Liver (tissue), 9 donors: ENCODE data around the gene ABTB2. TPM values are rescaled to one million over a fixed set of nuclear protein-coding genes. Genes with fewer than 3 reads are reported as not detected.

Source experiments
- DNase-seq: peaks from one replicate; pipeline ENCODE4 v3.0.0-alpha.2; 2017; ENCODE audit warnings: low spot score
- H3K27ac ChIP-seq, 2 donors: one replicate each; pipeline ENCODE4 v1.7.0; 2013; ENCODE audit warnings: inconsistent platforms in 2 of 2, low read length in 2 of 2, control low read depth in 1 of 2, low read depth in 1 of 2, mild to moderate bottlenecking in 1 of 2
- H3K27me3 ChIP-seq, 4 donors: one replicate each; pipeline versions ENCODE4 v1.6.1 to v1.7.0; 2013; ENCODE audit warnings: low read length in 3 of 4, inconsistent platforms in 1 of 4, mild to moderate bottlenecking in 1 of 4, moderate library complexity in 1 of 4; ENCODE audit not compliant: control insufficient read depth in 4 of 4, insufficient read depth in 4 of 4
- H3K36me3 ChIP-seq, 4 donors: one replicate each; pipeline versions ENCODE4 v1.6.1 to v1.7.0; 2013; ENCODE audit warnings: low read length in 3 of 4, mild to moderate bottlenecking in 3 of 4, low read depth in 1 of 4, moderate library complexity in 1 of 4; ENCODE audit not compliant: control insufficient read depth in 4 of 4, insufficient read depth in 3 of 4
- H3K4me1 ChIP-seq, 4 donors: one replicate each; pipeline versions ENCODE4 v1.6.1 to v1.7.0; 2013; ENCODE audit warnings: low read length in 3 of 4, mild to moderate bottlenecking in 3 of 4, moderate library complexity in 1 of 4; ENCODE audit not compliant: control insufficient read depth in 4 of 4, insufficient read depth in 4 of 4
- H3K4me3 ChIP-seq, 3 donors: one replicate each; pipeline versions ENCODE4 v1.6.1 to v1.7.0; 2013; ENCODE audit warnings: low read length in 3 of 3, control low read depth in 1 of 3, low read depth in 1 of 3, mild to moderate bottlenecking in 1 of 3
- H3K9ac ChIP-seq, 2 donors: one replicate each; pipeline ENCODE4 v1.7.0; 2013; ENCODE audit warnings: low read length in 2 of 2, mild to moderate bottlenecking in 2 of 2, moderate library complexity in 2 of 2, control low read depth in 1 of 2, low read depth in 1 of 2
- H3K9me3 ChIP-seq, 4 donors: one replicate each; pipeline versions ENCODE4 v1.6.1 to v1.7.0; 2013; ENCODE audit warnings: low read length in 3 of 4; ENCODE audit not compliant: control insufficient read depth in 4 of 4
- EGR1 ChIP-seq, 2 donors: IDR thresholded peaks; 2 replicates each; pipeline ENCODE4 v1.6.1; 2016 to 2018; ENCODE audit warnings: antibody characterized with exemption in 2 of 2, low read depth in 2 of 2
- FOXA1 ChIP-seq: IDR thresholded peaks from 2 replicates; pipeline ENCODE4 v1.6.1; 2016; ENCODE audit warnings: antibody characterized with exemption
- GABPA ChIP-seq, 2 donors: IDR thresholded peaks in 1 of 2; conservative IDR thresholded peaks in 1 of 2; 2 replicates each; pipeline ENCODE4 v1.6.1; 2016; ENCODE audit warnings: antibody characterized with exemption in 2 of 2, mild to moderate bottlenecking in 1 of 2, moderate library complexity in 1 of 2
- HNF4A ChIP-seq, 2 donors: conservative IDR thresholded peaks; 2 replicates each; pipeline ENCODE4 v1.6.1; 2016; ENCODE audit warnings: antibody characterized with exemption in 2 of 2, mild to moderate bottlenecking in 2 of 2
- HNF4G ChIP-seq: IDR thresholded peaks from 2 replicates; pipeline ENCODE4 v1.6.1; 2016; ENCODE audit warnings: antibody characterized with exemption
- JUND ChIP-seq, 2 donors: IDR thresholded peaks; 2 replicates each; pipeline ENCODE4 v1.6.1; 2016; ENCODE audit warnings: antibody characterized with exemption in 2 of 2
- NR2F2 ChIP-seq: IDR thresholded peaks from 2 replicates; pipeline ENCODE4 v1.6.1; 2016; ENCODE audit warnings: antibody characterized with exemption
- RAD21 ChIP-seq, 2 donors: IDR thresholded peaks; 2 replicates each; pipeline ENCODE4 v1.6.1; 2016; ENCODE audit warnings: antibody characterized with exemption in 2 of 2, mild to moderate bottlenecking in 2 of 2
- RXRA ChIP-seq, 2 donors: IDR thresholded peaks; 2 replicates each; pipeline ENCODE4 v1.6.1; 2017 to 2018; ENCODE audit warnings: antibody characterized with exemption in 2 of 2, mild to moderate bottlenecking in 1 of 2
- SP1 ChIP-seq: IDR thresholded peaks from 2 replicates; pipeline ENCODE4 v1.6.1; 2018; ENCODE audit warnings: antibody characterized with exemption, mild to moderate bottlenecking
- TAF1 ChIP-seq: conservative IDR thresholded peaks from 2 replicates; pipeline ENCODE4 v1.6.1; 2016; ENCODE audit warnings: antibody characterized with exemption, mild to moderate bottlenecking
- YY1 ChIP-seq: IDR thresholded peaks from 2 replicates; pipeline ENCODE4 v1.6.1; 2016; ENCODE audit warnings: antibody characterized with exemption, mild to moderate bottlenecking
- WGBS: extraction: QIAGEN DNeasy Blood & Tissue Kit; methylation state at CpG from one replicate; pipeline ENCODE4 v1.1.7; 2013; 5-methylcytosine and 5-hydroxymethylcytosine counted together
- polyA plus RNA-seq, 2 donors: library from polyadenylated mRNA; stranded (reverse) in 1 of 2; unstranded in 1 of 2; fragments of 200-250 nt in 1 of 2; fragments of >200 nt in 1 of 2; fragmentation: Nextera tagmentation in 1 of 2; extraction: Ambion mirVana in 1 of 2; gene quantifications; one replicate each; pipeline versions ENCODE4 v1.2.1 to v1.2.3, GENCODE V29; 2013 to 2015
- total RNA-seq, 2 donors: library from RNA; depleted of rRNA; stranded (reverse); fragments of >200 nt; gene quantifications; one replicate each; pipeline ENCODE4 v1.2.3, GENCODE V29; 2014
- TF ChIP-seq, protein P1 (sequence below): fragments of 150-350 bp; IDR thresholded peaks from 2 replicates; pipeline ENCODE4 v1.5.1; 2017; ENCODE audit warnings: improper control_type of control experiment, low read depth, low read length; ENCODE audit not compliant: missing input control
- TF ChIP-seq, protein P2 (sequence below): IDR thresholded peaks from 2 replicates; pipeline ENCODE4 v1.6.1; 2016; ENCODE audit warnings: antibody characterized with exemption, mild to moderate bottlenecking
- TF ChIP-seq, protein P3 (sequence below): IDR thresholded peaks from 2 replicates; pipeline ENCODE4 v1.6.1; 2016; ENCODE audit warnings: antibody characterized with exemption
- TF ChIP-seq, protein P4 (sequence below): IDR thresholded peaks from 2 replicates; pipeline ENCODE4 v1.6.1; 2016; ENCODE audit warnings: antibody characterized with exemption
- TF ChIP-seq, protein P5 (sequence below): IDR thresholded peaks from 2 replicates; pipeline ENCODE4 v1.6.1; 2016; ENCODE audit warnings: antibody characterized with exemption
- donor health status: healthy.
- donor health status: healthy.
- donor health status: healthy.
- donor health status: healthy.
- donor health status: healthy.

The ABTB2 gene
- total and polyA plus RNA-seq, 4 donors = 2.4 to 8.9 (median 6.1) TPM

DNA sequence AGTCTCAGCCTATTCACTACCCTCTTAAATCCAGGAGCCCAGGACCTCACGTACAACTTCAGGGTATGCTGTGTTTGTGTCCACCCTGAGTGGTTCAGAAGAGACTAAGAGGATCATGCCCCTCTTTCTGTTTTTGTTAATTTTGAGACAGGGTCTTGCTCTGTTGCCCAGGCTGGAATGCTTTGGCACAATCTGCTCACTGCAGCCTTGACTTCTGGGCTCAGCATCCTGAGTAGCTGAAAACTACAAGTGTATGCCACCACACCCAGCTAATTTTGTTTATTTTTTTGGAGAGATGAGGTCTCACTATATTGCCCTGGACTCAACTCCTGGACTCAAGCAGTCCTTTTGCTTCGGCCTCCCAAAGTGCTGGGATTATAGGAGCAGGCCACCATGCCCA lies 133.9 kb downstream of the ABTB2 start:
- 95% methylated on average over 2 of the region's 2 CpGs for WGBS
- Histone ChIP-seq H3K27ac (no peak overlapping the region), H3K9me3 (no peaks in the 10 kb centered on the region), H3K4me3 (no peak overlapping the region), H3K4me1 (peaks cover 0 to 12% (median 0%) of the 10 kb centered on the region in 4 donors), H3K36me3 (no peaks in the 10 kb centered on the region), H3K27me3 (no peaks in the 10 kb centered on the region), H3K9ac (no peak overlapping the region)
- TF ChIP-seq, protein P1, sequence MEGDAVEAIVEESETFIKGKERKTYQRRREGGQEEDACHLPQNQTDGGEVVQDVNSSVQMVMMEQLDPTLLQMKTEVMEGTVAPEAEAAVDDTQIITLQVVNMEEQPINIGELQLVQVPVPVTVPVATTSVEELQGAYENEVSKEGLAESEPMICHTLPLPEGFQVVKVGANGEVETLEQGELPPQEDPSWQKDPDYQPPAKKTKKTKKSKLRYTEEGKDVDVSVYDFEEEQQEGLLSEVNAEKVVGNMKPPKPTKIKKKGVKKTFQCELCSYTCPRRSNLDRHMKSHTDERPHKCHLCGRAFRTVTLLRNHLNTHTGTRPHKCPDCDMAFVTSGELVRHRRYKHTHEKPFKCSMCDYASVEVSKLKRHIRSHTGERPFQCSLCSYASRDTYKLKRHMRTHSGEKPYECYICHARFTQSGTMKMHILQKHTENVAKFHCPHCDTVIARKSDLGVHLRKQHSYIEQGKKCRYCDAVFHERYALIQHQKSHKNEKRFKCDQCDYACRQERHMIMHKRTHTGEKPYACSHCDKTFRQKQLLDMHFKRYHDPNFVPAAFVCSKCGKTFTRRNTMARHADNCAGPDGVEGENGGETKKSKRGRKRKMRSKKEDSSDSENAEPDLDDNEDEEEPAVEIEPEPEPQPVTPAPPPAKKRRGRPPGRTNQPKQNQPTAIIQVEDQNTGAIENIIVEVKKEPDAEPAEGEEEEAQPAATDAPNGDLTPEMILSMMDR = no peak
- TF ChIP-seq RXRA (IDR thresholded peaks at IDR 0.05) = no peak
- no peak for TF ChIP-seq HNF4G
- no peak for TF ChIP-seq EGR1 (IDR thresholded peaks at IDR 0.05; ENCODE audit: low read depth in 2 of 2)
- TF ChIP-seq FOXA1 = no peak
- TF ChIP-seq, protein P2, sequence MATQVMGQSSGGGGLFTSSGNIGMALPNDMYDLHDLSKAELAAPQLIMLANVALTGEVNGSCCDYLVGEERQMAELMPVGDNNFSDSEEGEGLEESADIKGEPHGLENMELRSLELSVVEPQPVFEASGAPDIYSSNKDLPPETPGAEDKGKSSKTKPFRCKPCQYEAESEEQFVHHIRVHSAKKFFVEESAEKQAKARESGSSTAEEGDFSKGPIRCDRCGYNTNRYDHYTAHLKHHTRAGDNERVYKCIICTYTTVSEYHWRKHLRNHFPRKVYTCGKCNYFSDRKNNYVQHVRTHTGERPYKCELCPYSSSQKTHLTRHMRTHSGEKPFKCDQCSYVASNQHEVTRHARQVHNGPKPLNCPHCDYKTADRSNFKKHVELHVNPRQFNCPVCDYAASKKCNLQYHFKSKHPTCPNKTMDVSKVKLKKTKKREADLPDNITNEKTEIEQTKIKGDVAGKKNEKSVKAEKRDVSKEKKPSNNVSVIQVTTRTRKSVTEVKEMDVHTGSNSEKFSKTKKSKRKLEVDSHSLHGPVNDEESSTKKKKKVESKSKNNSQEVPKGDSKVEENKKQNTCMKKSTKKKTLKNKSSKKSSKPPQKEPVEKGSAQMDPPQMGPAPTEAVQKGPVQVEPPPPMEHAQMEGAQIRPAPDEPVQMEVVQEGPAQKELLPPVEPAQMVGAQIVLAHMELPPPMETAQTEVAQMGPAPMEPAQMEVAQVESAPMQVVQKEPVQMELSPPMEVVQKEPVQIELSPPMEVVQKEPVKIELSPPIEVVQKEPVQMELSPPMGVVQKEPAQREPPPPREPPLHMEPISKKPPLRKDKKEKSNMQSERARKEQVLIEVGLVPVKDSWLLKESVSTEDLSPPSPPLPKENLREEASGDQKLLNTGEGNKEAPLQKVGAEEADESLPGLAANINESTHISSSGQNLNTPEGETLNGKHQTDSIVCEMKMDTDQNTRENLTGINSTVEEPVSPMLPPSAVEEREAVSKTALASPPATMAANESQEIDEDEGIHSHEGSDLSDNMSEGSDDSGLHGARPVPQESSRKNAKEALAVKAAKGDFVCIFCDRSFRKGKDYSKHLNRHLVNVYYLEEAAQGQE = no peak
- DNase-seq = no peak

DNA sequence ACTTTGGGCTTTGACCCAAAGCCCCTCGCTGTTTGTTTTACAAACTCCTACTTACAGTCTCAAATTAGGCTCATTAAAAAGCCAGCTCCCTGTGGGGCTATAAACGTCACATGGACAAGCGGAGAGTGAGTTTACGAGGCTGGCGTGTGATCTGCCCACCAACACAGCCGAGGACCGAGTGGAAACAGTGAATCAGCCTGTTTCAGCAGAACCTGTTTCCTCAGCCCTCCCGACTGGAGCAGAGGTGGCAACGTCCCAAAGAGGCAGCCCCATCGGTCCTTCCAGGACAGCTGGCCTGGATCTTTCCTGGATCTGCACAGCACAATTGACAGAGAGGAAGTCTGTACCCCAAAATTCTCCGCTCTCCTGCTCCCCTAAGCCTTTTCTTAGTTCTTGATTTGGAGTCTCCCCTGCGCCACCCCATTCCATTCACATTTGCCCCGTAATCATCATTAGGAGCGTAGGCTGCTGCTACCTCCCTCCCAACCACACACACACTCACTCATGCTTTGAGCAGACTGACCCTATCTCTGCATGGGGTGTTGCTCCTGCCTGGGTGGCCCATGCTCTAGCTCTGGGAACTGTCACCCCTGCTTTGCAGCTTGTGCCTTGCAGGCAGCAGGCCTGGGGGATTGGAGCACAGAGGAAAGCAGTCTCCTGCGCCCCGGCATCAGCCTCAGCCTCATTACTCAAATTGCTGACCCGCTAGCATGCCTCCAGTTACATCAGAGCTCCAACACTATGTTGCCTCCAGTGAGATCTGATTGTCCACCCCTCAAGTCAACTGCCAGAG lies 134.6 kb downstream of the ABTB2 start:
- Histone ChIP-seq H3K4me1 (peaks cover 0 to 12% (median 0%) of the 10 kb centered on the region in 4 donors), H3K36me3 (no peaks in the 10 kb centered on the region), H3K27me3 (no peaks in the 10 kb centered on the region), H3K9ac (no peak overlapping the region), H3K9me3 (no peaks in the 10 kb centered on the region), H3K27ac (no peak overlapping the region), H3K4me3 (no peak overlapping the region)
- WGBS = 75% methylated on average over 17 of the region's 17 CpGs
- DNase-seq = no peak
- TF ChIP-seq NR2F2 (no peak), HNF4A (conservative IDR thresholded peaks at IDR 0.05) (no peak), RXRA (IDR thresholded peaks at IDR 0.05) (no peak), TAF1 (no peak), EGR1 (IDR thresholded peaks at IDR 0.05; ENCODE audit: low read depth in 2 of 2) (no peak), YY1 (no peak), SP1 (no peak), GABPA (IDR thresholded peaks at IDR 0.05 in 1 of 2, conservative IDR thresholded peaks at IDR 0.05 in 1 of 2) (no peak), JUND (IDR thresholded peaks at IDR 0.05) (peak in 1 of 2 donors; percentile 41), RAD21 (IDR thresholded peaks at IDR 0.05) (no peak), FOXA1 (no peak)
- TF ChIP-seq, protein P3, sequence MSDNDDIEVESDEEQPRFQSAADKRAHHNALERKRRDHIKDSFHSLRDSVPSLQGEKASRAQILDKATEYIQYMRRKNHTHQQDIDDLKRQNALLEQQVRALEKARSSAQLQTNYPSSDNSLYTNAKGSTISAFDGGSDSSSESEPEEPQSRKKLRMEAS = no peak
- TF ChIP-seq, protein P4, sequence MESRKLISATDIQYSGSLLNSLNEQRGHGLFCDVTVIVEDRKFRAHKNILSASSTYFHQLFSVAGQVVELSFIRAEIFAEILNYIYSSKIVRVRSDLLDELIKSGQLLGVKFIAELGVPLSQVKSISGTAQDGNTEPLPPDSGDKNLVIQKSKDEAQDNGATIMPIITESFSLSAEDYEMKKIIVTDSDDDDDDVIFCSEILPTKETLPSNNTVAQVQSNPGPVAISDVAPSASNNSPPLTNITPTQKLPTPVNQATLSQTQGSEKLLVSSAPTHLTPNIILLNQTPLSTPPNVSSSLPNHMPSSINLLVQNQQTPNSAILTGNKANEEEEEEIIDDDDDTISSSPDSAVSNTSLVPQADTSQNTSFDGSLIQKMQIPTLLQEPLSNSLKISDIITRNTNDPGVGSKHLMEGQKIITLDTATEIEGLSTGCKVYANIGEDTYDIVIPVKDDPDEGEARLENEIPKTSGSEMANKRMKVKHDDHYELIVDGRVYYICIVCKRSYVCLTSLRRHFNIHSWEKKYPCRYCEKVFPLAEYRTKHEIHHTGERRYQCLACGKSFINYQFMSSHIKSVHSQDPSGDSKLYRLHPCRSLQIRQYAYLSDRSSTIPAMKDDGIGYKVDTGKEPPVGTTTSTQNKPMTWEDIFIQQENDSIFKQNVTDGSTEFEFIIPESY = no peak
- TF ChIP-seq, protein P1 = no peak
- TF ChIP-seq, protein P2 = no peak
- TF ChIP-seq, protein P5, sequence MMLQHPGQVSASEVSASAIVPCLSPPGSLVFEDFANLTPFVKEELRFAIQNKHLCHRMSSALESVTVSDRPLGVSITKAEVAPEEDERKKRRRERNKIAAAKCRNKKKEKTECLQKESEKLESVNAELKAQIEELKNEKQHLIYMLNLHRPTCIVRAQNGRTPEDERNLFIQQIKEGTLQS = peak; percentile 26
